HepG2 (cell line): Measurements from ENCODE around the gene CAPN8. TPM values are rescaled to one million over a fixed set of nuclear protein-coding genes. Genes with fewer than 3 reads are reported as not detected.

Experiments used
- DPF2 ChIP-seq: sonication (generic); formaldehyde crosslinking; IDR thresholded peaks from 2 replicates; pipeline ENCODE4 v1.4.0; 2020; ENCODE audit warnings: mild to moderate bottlenecking, low read depth, missing genetic modification reagents, borderline replicate concordance
- PCBP1 ChIP-seq: fragments of 200-400 bp; formaldehyde crosslinking; IDR thresholded peaks from 2 replicates; pipeline ENCODE4 v1.6.1; 2017; ENCODE audit warnings: mild to moderate bottlenecking, low read depth, low read length, borderline replicate concordance
- SOX13 ChIP-seq, 3 experiments: fragments of 450-650 bp in 1 of 3; sonication (generic) in 1 of 3; formaldehyde crosslinking in 1 of 3; IDR thresholded peaks in 2 of 3; conservative IDR thresholded peaks in 1 of 3; 2 replicates each; pipeline versions ENCODE4 v1.5.0 to v1.6.1; 2016 to 2020; ENCODE audit warnings: antibody characterized with exemption in 1 of 3, mild to moderate bottlenecking in 1 of 3, missing compliant biosample characterization in 1 of 3, missing genetic modification reagents in 1 of 3, moderate library complexity in 1 of 3
- SOX5 ChIP-seq: IDR thresholded peaks from 2 replicates; pipeline ENCODE4 v1.6.1; 2016; ENCODE audit warnings: borderline replicate concordance
- SOX6 ChIP-seq, 2 experiments: fragments of 450-650 bp in 1 of 2; sonication (generic) in 1 of 2; formaldehyde crosslinking in 1 of 2; IDR thresholded peaks; 2 replicates each; pipeline versions ENCODE4 v1.4.0 to v1.6.1; 2017 to 2020; ENCODE audit warnings: antibody characterized with exemption in 1 of 2, mild to moderate bottlenecking in 1 of 2, missing genetic modification reagents in 1 of 2
- TBX2 ChIP-seq: sonication (generic); formaldehyde crosslinking; IDR thresholded peaks from 2 replicates; pipeline ENCODE4 v1.5.0; 2020; ENCODE audit warnings: missing genetic modification reagents, mild to moderate bottlenecking, borderline replicate concordance
- polyA plus RNA-seq, 8 experiments: library from polyadenylated mRNA; depleted of rRNA in 3 of 8; stranded (reverse) in 7 of 8; unstranded in 1 of 8; fragments of >200 nt; fragmentation: Illumina TruSeq in 4 of 8; extraction: Trizol in 4 of 8; gene quantifications; 2 replicates each; pipeline versions ENCODE4 v1.2.1 to v1.2.3, GENCODE V29; 2011 to 2016; ENCODE audit warnings: low read depth in 4 of 8, missing spikeins in 1 of 8, mixed read lengths in 1 of 8; ENCODE audit not compliant: insufficient read depth in 1 of 8
- total RNA-seq, 5 experiments: library from RNA; depleted of rRNA; stranded (reverse); fragments of >200 nt; fragmentation: Illumina TruSeq; extraction: Trizol; gene quantifications; 2 replicates each; pipeline ENCODE4 v1.2.3, GENCODE V29; 2016; ENCODE audit warnings: low read depth in 1 of 5
- TF ChIP-seq, protein P1 (sequence below): sonication (generic); formaldehyde crosslinking; IDR thresholded peaks from 2 replicates; pipeline ENCODE4 v1.4.0; 2020; ENCODE audit warnings: missing genetic modification reagents, borderline replicate concordance
- TF ChIP-seq, protein P2 (sequence below): IDR thresholded peaks from 2 replicates; pipeline ENCODE4 v1.4.0; 2020; ENCODE audit warnings: mild to moderate bottlenecking, missing genetic modification reagents
- TF ChIP-seq, protein P3 (sequence below): sonication (generic); formaldehyde crosslinking; IDR thresholded peaks from 2 replicates; pipeline ENCODE4 v1.4.0; 2020; ENCODE audit warnings: missing genetic modification reagents

The CAPN8 gene
- total and polyA plus RNA-seq, 2 of the 13 experiments (the other 11 are each of a cell fraction or from before 2014, with no cell fraction given) = 0.20 to 0.25 TPM

DNA sequence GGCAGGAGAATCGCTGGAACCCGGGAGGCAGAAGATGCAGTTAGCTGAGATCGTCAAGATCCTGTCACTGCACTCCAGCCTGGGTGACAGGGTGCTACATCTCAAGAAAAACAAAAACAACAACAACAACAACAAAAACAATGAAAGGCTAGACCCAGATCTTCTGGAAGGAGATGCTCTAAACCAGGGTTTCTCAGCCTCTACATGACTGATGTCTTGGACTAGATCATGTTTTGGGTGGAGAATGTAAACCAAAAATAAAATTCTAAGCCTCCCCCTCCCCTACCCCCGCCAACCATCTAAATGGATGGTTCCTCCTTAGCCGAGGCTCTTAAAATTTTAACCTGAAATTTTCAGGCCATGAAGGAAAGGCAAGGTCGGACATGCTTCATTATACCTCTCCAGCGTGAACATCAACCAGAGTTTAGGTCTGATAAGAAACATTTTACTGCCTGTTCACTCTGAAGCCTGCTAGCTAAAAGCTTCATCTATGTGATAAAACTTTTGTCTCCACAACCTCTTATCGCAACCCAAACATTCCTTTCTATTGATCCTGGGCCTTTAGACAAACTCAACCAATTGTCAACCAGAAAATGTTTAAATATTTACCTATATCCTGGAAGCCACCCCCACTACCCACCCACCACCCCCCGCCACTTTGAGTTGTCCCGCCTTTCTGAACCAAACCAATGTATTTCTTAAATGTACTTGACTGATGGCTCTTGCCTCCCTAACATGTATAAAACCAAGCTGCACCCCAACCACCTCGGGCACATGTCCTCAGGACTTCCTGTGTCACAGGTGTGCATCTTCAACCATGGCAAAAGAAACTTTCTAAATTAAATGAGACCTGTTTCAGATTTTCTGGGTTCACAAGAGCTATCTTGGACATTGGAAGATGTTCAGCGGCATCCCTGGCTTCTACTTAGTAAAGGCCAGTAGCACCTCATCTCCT is 45.0 kb upstream of the CAPN8 start (continued):
- TF ChIP-seq, protein P1, sequence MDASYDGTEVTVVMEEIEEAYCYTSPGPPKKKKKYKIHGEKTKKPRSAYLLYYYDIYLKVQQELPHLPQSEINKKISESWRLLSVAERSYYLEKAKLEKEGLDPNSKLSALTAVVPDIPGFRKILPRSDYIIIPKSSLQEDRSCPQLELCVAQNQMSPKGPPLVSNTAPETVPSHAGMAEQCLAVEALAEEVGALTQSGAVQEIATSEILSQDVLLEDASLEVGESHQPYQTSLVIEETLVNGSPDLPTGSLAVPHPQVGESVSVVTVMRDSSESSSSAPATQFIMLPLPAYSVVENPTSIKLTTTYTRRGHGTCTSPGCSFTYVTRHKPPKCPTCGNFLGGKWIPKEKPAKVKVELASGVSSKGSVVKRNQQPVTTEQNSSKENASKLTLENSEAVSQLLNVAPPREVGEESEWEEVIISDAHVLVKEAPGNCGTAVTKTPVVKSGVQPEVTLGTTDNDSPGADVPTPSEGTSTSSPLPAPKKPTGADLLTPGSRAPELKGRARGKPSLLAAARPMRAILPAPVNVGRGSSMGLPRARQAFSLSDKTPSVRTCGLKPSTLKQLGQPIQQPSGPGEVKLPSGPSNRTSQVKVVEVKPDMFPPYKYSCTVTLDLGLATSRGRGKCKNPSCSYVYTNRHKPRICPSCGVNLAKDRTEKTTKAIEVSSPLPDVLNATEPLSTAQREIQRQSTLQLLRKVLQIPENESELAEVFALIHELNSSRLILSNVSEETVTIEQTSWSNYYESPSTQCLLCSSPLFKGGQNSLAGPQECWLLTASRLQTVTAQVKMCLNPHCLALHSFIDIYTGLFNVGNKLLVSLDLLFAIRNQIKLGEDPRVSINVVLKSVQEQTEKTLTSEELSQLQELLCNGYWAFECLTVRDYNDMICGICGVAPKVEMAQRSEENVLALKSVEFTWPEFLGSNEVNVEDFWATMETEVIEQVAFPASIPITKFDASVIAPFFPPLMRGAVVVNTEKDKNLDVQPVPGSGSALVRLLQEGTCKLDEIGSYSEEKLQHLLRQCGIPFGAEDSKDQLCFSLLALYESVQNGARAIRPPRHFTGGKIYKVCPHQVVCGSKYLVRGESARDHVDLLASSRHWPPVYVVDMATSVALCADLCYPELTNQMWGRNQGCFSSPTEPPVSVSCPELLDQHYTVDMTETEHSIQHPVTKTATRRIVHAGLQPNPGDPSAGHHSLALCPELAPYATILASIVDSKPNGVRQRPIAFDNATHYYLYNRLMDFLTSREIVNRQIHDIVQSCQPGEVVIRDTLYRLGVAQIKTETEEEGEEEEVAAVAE = no peak
- no peak for TF ChIP-seq SOX6 (IDR thresholded peaks at IDR 0.05)
- TF ChIP-seq SOX6 (CRISPR knock-in tag; IDR thresholded peaks at IDR 0.05) = peak; percentile 94
- TF ChIP-seq TBX2 (CRISPR knock-in tag) = peak; percentile 76
- TF ChIP-seq, protein P2, sequence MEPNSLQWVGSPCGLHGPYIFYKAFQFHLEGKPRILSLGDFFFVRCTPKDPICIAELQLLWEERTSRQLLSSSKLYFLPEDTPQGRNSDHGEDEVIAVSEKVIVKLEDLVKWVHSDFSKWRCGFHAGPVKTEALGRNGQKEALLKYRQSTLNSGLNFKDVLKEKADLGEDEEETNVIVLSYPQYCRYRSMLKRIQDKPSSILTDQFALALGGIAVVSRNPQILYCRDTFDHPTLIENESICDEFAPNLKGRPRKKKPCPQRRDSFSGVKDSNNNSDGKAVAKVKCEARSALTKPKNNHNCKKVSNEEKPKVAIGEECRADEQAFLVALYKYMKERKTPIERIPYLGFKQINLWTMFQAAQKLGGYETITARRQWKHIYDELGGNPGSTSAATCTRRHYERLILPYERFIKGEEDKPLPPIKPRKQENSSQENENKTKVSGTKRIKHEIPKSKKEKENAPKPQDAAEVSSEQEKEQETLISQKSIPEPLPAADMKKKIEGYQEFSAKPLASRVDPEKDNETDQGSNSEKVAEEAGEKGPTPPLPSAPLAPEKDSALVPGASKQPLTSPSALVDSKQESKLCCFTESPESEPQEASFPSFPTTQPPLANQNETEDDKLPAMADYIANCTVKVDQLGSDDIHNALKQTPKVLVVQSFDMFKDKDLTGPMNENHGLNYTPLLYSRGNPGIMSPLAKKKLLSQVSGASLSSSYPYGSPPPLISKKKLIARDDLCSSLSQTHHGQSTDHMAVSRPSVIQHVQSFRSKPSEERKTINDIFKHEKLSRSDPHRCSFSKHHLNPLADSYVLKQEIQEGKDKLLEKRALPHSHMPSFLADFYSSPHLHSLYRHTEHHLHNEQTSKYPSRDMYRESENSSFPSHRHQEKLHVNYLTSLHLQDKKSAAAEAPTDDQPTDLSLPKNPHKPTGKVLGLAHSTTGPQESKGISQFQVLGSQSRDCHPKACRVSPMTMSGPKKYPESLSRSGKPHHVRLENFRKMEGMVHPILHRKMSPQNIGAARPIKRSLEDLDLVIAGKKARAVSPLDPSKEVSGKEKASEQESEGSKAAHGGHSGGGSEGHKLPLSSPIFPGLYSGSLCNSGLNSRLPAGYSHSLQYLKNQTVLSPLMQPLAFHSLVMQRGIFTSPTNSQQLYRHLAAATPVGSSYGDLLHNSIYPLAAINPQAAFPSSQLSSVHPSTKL = peak; percentile 43; the same call in 1 of the 2 replicates
- TF ChIP-seq DPF2 = no peak
- TF ChIP-seq SOX5 (CRISPR knock-in tag) = peak; percentile 92
- no peak for TF ChIP-seq PCBP1
- TF ChIP-seq, protein P3, sequence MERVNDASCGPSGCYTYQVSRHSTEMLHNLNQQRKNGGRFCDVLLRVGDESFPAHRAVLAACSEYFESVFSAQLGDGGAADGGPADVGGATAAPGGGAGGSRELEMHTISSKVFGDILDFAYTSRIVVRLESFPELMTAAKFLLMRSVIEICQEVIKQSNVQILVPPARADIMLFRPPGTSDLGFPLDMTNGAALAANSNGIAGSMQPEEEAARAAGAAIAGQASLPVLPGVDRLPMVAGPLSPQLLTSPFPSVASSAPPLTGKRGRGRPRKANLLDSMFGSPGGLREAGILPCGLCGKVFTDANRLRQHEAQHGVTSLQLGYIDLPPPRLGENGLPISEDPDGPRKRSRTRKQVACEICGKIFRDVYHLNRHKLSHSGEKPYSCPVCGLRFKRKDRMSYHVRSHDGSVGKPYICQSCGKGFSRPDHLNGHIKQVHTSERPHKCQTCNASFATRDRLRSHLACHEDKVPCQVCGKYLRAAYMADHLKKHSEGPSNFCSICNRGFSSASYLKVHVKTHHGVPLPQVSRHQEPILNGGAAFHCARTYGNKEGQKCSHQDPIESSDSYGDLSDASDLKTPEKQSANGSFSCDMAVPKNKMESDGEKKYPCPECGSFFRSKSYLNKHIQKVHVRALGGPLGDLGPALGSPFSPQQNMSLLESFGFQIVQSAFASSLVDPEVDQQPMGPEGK = peak; percentile 73
- TF ChIP-seq SOX13 (IDR thresholded peaks at IDR 0.05) = peak; percentile 96
- TF ChIP-seq SOX13 (CRISPR knock-in tag; conservative IDR thresholded peaks at IDR 0.05 in 1 of 2, IDR thresholded peaks at IDR 0.05 in 1 of 2) = peak in 1 of 2 experiments; percentile 98; a peak in 2 of 4 replicates
